Neutrophil (primary cell): Measurements from ENCODE around the gene TUBB6.

Source experiments
- H3K27ac ChIP-seq: fragments of 200-600 bp; sonication (generic); 2 replicates; pipeline ENCODE4 v1.5.1; 2016; ENCODE audit warnings: mild to moderate bottlenecking, moderate library complexity
- H3K27me3 ChIP-seq: fragments of 200-600 bp; sonication (generic); 2 replicates; pipeline ENCODE4 v1.6.0; 2016; ENCODE audit warnings: mild to moderate bottlenecking
- H3K36me3 ChIP-seq: fragments of 200-600 bp; sonication (generic); 2 replicates; pipeline ENCODE4 v1.5.1; 2017
- H3K4me1 ChIP-seq, 2 experiments: fragments of 200-600 bp in 1 of 2; sonication (generic) in 1 of 2; 1 replicate in 1 of 2; 2 replicates in 1 of 2; pipeline versions ENCODE4 v1.5.1 to v1.6.1; 2013 to 2016; ENCODE audit warnings: low read depth in 1 of 2, low read length in 1 of 2, mild to moderate bottlenecking in 1 of 2, moderate library complexity in 1 of 2; ENCODE audit not compliant: control insufficient read depth in 1 of 2, insufficient read depth in 1 of 2
- H3K4me3 ChIP-seq, 2 experiments: fragments of 200-600 bp in 1 of 2; sonication (generic) in 1 of 2; 1 replicate in 1 of 2; 2 replicates in 1 of 2; pipeline ENCODE4 v1.5.1; 2013 to 2016; ENCODE audit warnings: low read depth in 1 of 2, low read length in 1 of 2, mild to moderate bottlenecking in 1 of 2, moderate library complexity in 1 of 2
- H3K9me3 ChIP-seq: fragments of 200-600 bp; sonication (generic); 2 replicates; pipeline ENCODE4 v1.5.1; 2016
- TF ChIP-seq, protein P1 (sequence below): fragments of 200-600 bp; sonication (generic); IDR thresholded peaks from 2 replicates; pipeline ENCODE4 v1.5.1; 2016; ENCODE audit warnings: antibody characterized with exemption

TUBB6 gene

DNA sequence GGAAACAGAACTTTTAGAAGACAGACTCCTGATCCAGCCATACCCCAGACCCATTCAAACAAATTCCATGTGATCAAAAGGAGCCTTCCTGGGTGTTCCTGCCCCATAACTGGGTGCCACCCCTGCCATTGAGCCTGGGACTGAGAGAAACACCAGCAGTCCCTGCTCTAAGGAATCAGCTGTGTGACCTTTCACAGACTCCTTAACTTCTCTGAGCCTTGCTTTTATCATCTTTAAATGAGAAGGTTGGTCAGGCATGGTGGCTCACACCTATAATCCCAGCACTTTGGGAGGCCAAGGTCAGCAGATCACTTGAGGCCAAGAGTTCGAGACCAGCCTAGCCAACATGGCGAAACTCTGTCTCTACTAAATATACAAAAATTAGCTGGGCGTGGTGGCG lies 33.2 kb upstream of the TUBB6 start:
- TF ChIP-seq, protein P1, sequence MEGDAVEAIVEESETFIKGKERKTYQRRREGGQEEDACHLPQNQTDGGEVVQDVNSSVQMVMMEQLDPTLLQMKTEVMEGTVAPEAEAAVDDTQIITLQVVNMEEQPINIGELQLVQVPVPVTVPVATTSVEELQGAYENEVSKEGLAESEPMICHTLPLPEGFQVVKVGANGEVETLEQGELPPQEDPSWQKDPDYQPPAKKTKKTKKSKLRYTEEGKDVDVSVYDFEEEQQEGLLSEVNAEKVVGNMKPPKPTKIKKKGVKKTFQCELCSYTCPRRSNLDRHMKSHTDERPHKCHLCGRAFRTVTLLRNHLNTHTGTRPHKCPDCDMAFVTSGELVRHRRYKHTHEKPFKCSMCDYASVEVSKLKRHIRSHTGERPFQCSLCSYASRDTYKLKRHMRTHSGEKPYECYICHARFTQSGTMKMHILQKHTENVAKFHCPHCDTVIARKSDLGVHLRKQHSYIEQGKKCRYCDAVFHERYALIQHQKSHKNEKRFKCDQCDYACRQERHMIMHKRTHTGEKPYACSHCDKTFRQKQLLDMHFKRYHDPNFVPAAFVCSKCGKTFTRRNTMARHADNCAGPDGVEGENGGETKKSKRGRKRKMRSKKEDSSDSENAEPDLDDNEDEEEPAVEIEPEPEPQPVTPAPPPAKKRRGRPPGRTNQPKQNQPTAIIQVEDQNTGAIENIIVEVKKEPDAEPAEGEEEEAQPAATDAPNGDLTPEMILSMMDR = no peak
- no peak overlapping the region for H3K4me3 ChIP-seq
- H3K27me3 ChIP-seq = peaks cover 32% of the 10 kb centered on the region
- H3K36me3 ChIP-seq = no peaks in the 10 kb centered on the region
- H3K9me3 ChIP-seq = no peaks in the 10 kb centered on the region
- no peak overlapping the region for H3K27ac ChIP-seq
- peaks cover 3 to 4% of the 10 kb centered on the region in 2 experiments for H3K4me1 ChIP-seq

DNA sequence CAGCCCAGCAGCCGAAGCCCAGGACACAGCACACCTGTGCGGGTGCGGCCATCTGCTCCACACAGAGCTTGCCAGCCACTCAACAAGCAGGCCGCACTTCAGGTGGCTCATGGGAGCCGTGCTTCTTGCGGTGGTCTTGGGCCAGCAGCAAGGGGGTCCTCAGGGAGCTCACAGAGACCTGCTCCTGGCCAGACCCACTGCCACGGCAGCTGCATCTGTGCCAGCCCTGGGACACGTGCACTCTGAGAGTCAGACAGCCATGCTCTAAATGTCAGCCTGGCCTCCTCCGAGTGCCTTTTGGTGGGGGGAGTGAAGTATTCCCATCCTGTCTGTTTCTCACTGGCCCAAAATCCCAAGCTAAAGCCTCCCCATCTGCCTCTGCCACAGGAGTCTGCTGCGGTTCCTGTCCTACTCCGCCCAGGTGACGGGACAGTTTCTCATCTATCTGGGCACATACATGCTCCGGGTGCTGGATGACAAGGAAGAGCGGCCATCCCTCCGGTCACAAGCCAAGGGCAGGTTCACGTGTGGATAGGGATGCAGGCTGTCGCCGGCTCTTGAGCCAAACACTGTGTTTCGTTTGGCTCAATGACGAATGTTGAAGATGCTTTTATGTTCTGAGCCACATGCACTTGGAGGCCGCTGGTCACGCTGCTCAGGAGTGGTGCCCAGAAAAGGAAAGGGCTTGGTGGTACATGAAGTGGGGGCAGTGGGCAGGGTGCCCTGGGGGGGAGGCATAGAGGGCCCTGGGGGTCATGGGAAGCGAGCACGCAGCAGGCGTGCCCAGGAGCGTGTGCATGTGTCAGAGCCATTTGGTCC lies 31.1 kb upstream of the TUBB6 start:
- Histone ChIP-seq H3K27ac (no peak overlapping the region), H3K9me3 (no peaks in the 10 kb centered on the region), H3K4me3 (no peak overlapping the region), H3K4me1 (peaks cover 0 to 3% of the 10 kb centered on the region in 2 experiments), H3K27me3 (peaks cover 17% of the 10 kb centered on the region), H3K36me3 (no peaks in the 10 kb centered on the region)
- TF ChIP-seq, protein P1 = no peak

DNA sequence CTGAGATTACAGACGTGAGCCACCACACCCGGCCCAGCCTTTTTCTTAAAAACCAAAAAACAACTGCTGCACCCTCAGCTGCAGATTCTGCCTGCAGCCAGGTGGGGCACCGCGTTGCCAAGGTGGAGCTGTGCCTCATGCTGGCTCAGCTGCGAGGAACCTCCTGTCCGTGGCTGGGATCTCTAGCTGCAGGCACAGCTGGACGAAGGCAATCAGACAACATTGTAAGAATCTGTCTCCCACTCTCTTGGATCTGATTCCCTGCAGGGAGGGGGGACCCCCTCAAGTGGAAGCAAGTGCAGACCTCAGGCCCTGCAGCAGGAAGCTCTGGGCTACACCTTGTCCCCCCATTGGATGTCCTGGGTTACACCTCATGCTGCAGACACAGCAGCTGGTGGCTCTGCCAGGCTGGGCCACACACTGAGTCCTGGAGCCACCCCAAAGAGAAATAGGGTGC lies 29.8 kb upstream of the TUBB6 start:
- no peak overlapping the region for H3K27ac ChIP-seq

DNA sequence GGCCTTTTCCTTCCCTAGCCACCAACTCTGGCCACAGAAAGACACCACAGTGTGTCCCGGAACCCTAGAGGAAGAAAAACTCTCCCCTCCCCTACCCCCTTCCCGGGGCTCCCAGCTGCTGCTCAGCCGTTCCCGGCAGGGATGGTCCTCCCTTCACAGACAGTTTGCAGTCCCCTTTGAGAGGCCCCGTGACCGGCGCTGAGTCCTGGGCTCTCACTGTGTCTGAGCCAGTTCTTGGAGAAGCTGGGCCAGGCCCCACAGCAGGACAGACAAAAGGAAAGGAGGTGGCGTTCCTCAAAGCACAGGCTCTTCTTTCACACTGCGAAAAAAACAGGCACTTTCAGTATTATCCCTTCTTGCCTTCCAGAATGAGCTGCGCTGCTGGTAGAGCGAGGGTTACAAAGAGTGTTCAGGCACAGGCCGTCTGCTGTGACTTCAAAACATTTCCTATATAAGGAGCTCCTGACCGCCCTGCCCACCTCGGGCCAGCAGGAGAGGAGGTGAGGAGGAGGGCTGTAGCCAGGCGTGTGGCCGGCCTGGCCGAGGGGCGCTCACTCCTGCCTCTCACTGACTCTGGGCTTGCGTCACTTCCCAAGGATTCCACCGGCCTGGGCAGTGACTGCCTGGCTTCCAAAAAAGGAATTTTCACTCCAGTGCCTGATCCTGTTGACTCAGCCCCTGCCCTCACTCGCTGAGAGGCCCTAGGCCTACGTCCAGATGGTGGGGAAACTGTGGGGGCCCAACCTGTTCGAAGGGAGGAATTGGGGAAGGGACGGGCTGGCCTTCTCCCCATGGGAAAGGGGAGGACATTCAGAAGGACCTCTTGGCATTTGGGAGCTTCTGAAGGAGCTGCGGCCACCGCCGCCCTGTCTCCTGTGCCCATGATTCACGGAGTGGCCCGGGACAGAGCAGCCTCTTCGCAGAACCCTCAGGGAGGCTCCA lies 29.0 kb upstream of the TUBB6 start:
- Histone ChIP-seq H3K4me3 (no peak overlapping the region), H3K27ac (no peak overlapping the region)
- TF ChIP-seq, protein P1 = no peak

More for the DNA sequence above, 29.8 kb upstream of the TUBB6 start:
- TF ChIP-seq, protein P1 = no peak
- Histone ChIP-seq H3K27me3 (peaks cover 18% of the 10 kb centered on the region), H3K4me1 (peaks cover 0 to 3% of the 10 kb centered on the region in 2 experiments), H3K4me3 (no peak overlapping the region), H3K9me3 (no peaks in the 10 kb centered on the region), H3K36me3 (no peaks in the 10 kb centered on the region)

DNA sequence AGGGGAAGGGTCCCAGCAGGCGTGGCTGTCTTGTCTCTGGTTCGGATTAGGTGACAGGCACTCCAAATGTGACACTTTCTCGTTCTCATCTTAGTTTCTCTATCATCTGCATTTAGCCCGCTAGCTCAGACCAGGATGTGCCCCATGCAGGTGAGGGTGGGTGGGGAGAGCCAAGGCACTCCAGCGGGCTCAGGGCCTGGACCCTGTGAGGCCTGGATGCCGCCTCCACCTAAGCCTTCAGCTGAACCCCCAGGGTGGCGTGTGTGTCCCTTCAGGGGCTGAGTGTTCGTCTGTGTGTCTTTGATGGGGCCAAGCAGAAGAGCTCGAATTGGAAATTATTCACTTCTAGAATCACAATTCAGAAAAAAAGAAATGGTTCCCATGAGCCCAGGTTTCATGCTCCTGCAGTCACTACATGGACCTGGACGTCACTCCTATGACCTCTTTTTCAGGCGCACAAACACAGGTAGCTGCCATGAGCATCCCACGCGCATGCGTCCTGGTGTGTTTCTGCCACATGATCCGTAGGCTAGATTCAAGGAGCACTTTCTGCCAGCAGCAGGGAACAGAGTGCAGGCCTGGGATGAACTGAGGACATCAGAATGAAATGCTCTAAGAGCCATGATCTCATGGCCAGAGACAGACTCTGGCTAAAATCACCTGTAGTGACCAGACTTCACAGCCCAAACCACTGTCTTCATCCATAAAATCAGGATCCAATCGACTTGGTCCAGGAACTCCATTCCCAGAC lies 28.1 kb upstream of the TUBB6 start:
- Histone ChIP-seq H3K27me3 (peaks cover 32% of the 10 kb centered on the region), H3K36me3 (no peaks in the 10 kb centered on the region), H3K4me3 (no peak overlapping the region), H3K9me3 (no peaks in the 10 kb centered on the region), H3K27ac (no peak overlapping the region), H3K4me1 (peaks cover 0 to 3% of the 10 kb centered on the region in 2 experiments)
- TF ChIP-seq, protein P1 = no peak

More for the DNA sequence above, 29.0 kb upstream of the TUBB6 start:
- no peaks in the 10 kb centered on the region for H3K36me3 ChIP-seq
- peaks cover 0 to 3% of the 10 kb centered on the region in 2 experiments for H3K4me1 ChIP-seq
- H3K9me3 ChIP-seq = no peaks in the 10 kb centered on the region
- H3K27me3 ChIP-seq = peaks cover 22% of the 10 kb centered on the region
